HG02610 (cell line): ENCODE measurements around the gene FAM163A.
"Not testable (repeated sequence)": the region's sequence is repeated elsewhere in the genome, so short reads cannot be mapped to it uniquely, and the experiment has no call there.

Source experiments
- ATAC-seq: cut with Tn5 transposase; IDR thresholded peaks from one replicate; pipeline ENCODE4 v1.9.1; 2021; ENCODE audit warnings: mild to moderate bottlenecking, moderate library complexity; ENCODE audit not compliant: unreplicated experiment

Gene FAM163A

DNA sequence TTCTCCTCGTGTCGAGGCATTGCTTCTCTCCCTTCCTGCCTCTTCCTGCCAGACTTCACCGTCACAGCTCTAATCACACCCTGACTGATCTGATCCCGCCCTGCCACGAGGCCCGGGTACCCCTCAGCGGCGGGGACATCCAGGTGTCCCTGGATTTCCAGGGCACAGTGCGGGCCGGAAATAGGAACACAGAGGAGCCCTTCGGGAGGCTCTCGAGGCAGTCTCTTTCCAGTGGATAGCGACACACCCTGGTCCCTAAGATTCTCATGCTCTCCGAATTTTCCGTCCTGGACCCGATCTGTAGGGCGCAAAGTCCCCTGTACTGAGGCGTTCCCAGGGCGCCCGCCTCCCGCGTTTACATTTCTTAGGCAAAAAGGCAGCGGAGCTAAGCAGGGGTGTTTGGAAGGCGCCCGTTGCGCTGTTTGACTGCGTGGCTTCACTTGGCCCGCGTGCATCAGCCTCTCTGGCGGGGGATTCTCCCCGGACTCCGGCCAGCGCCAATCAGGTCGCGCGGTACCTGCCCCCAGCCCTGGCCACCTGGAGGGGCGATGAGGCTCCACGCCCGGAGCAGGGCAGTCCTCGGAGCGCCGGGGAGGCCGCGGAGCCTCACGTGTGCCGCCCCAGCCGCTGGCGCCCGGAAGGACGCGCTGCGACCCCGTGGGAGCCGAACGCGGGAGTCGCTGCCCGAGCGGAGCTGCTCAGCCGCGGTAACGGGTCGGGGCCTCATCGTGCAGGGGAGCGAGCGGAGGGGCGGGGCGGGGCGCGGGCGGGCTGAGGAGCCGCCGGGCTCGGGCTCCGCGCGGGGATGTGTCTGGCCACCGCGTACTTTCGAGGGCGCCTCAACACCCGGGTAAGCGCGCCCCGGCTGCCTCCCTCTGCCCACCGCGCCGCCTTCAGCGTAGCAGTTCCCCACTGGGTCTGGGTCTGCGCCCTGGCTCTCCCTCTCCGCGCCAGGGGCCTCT is at the start of gene FAM163A:
Gene FAM163A (plus strand): TSS at position 575 of the 962 bp plus-strand sequence. CDS start 69,807 bp downstream, outside the sequence.
- ATAC-seq: no peak

DNA sequence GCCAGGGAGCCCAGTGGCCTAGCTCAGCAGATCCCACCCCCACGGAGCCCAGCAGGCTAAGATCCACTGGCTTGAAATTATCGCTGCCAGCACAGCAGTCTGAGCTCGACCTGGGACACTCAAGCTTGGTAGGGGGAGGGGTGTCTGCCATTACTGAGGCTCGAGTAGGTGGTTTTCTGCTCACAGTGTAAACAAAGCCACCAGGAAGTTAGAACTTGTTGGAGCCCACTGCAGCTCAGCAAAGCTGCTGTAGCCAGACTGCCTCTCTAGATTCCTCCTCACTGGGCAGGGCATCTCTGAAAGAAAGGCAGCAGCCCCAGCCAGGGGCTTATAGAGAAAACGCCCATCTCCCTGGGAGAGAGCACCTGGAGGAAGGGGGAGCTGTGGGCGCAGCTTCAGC is 48.6 kb upstream of the FAM163A start:
- not testable (repeated sequence) for ATAC-seq

DNA sequence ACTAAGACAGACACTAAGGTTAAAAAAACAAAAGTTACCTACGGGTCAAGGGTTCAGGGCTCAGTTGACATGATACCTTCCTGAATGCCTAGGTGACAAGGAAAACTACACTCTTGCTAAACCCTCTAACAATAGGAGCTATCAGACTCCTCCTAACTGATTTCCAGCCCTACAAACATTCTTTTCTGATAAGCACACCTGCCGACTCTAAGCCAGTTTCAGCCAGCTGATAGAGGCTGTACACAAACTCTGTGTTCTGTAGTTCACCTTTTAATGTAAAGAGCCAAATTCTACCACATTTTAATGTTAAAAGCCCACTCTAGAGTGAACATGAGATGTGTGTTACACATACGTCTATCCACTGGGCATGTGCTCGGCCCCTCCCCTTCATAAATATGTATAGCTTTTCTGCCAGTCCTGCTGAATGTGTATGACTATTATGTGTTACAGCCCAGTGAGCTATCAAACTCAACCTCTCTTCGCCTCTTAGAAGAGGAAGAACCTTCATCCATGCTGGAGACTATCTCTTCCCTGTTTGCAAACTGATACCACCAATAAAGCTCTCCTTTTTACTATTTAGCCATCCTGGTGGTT is 40.0 kb upstream of the FAM163A start:
- ATAC-seq: no peak

- ATAC-seq: no peak
Measured at GRCh38 chr1:179706339-179706941, 36.7 kb upstream of the FAM163A start.

- ATAC-seq: no peak
Measured at GRCh38 chr1:179707406-179707805, 35.7 kb upstream of the FAM163A start.

DNA sequence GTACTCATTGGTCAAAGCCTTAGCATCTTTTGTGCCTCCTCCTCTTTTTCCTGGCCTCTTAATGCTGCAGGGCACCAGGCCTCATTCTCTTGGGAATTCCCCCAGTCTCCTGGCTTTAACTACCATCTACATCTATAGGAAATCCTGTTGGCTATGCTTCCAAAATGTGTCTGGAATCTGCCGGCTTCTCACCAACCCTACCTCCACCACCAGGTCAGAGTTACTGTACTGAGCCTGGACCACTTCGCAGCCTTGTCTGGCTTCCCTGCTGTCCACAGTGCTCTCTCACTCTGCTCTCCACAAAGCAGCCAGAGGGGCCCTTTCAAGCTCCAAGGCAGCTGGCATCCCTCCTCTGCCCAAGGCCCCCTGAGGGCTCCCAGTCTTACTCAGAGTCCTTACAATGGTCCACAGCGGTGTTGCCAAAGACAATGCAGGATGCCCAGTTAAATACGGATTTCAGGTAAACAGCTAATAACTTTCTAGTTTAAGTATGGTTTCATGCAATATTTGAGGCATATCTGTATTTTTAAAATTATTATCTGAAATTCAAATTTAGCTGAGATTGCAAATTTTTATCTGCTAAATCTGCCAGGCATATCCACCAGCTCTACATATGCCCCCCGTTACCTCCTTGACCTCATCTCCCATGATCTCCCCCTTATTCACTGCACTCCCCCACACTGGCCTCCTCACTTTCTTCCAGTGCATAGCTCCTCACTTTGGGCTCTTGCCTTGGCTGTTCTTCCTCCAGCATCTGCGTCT is 34.5 kb upstream of the FAM163A start:
- ATAC-seq: no peak

DNA sequence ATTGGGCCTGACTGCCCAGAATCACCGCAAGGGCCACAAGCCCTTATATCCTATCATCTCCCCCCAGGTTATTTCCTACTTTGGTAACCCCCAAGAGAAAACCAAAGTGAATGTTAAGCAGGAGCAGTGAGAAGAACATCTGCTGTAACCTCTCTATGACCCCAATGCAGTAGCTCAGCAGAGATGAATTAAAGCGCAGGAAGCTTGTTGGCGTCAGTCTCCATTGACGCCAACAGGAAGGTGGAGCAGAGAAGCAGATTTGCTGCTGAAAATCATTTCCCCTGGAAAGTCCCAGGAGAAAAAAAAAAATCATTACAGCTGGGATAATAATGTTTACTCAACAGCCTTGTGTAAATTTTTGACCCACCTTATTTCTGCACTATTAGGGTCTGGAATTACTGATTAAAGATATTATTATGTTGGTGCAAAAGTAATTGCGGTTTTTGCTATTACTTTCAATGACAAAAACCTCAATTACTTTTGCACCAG is 33.2 kb upstream of the FAM163A start:
- peak; percentile 88 for ATAC-seq

DNA sequence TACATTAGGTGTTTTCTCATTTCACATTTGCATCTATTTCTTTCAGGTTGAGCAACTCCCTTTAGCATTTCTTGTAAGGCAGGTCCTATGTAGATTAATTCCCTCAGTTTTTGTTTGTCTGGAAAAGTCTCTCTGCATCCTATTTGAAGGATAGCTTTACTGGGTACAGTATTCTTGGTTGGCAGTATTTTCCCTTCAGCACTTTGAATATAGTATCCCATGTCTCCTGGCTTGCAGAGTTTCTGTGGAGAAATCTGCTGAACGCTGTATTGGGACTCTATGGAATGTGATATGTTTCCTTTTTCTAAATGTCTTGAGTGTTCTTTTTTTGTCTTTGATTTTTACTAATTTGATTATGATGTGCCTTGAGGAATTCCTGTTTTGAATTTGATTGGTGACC is 28.9 kb upstream of the FAM163A start:
- no peak for ATAC-seq

- ATAC-seq: no peak
Measured at GRCh38 chr1:179714623-179715022, 28.5 kb upstream of the FAM163A start.

DNA sequence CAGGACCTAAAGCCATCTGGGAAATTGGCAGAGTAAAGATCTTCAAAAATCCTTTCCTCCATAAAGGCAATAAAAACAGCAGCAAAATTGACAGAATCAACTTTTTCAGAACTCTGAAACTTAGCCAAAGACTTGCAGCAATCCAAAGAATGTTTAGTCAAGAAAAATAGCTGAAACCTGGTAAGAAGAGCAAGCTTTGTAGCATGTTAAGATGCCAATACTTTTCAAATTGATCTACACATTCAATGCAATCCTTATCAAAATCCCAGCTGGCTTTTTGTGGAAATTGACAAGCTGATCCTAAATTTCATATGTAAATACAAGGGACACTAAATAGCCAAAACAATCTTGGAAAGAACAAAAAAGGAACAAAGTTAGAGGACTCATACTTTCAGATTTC is 23.8 kb upstream of the FAM163A start:
- no peak for ATAC-seq

GRCh38 chr1:179728271-179728670 is 14.8 kb upstream of the FAM163A start:
- no peak for ATAC-seq

- no peak for ATAC-seq
Measured at GRCh38 chr1:179729881-179730280, 13.2 kb upstream of the FAM163A start.

- ATAC-seq: no peak
Measured at GRCh38 chr1:179731643-179732042, 11.4 kb upstream of the FAM163A start.

DNA sequence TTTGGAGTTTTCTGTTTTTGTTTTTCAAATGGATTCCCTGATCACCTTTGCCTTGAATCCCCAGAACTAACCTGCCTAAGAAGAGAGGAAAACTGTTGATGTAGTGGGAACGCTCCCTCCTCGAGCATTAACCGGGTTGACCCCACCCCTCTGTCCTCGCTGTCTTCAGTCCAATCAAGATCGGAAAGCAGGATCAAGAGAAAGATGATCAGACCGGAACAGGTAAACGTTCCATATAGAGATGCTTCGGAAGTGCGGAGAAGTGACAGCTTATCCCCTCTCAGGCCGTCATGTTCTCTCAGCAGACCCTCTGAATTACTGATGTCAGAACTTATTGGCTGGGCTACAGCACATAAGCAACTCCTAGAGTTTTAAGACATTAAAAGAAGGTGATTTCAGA is 800 bp upstream of the FAM163A start:
- ATAC-seq: no peak

DNA sequence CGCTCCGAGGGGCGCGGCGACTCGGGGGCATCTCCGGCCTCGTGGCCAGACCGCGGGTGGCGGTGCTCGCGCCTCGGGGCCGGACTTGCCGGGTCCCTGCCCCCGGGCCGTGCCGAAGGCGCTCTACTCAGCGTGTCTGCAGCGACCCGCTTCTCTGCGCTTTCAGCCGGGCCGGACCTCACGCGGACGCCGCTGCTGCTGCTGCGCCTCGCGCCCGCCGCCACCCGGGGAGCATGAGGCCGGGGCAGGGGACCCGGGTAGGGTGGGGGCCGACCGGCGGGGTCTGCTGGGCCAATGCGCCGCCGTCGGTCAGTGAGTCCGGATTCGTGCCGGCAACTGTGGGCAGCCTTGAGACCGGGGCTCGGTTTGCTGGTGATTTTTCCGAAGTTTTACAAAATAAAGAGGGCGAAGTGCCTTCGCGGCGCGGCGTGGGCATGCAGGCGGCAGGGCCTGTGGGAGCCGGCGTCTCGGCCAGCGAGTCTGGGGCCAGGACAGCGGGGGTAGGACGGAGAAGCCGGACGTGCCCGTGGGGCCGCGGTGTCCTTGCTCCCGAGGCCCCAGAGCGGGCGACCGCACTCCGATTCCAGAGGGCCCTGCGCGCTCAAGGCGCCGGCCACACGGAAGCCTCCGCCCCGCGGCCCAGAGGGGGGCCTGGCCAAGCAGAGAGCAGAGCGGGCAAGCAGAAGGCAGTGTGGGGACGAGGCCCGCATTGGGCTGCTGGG is 749 bp downstream of the FAM163A start:
- ATAC-seq: no peak

- ATAC-seq: no peak
Measured at GRCh38 chr1:179744401-179745130, 1.5 kb downstream of the FAM163A start.

DNA sequence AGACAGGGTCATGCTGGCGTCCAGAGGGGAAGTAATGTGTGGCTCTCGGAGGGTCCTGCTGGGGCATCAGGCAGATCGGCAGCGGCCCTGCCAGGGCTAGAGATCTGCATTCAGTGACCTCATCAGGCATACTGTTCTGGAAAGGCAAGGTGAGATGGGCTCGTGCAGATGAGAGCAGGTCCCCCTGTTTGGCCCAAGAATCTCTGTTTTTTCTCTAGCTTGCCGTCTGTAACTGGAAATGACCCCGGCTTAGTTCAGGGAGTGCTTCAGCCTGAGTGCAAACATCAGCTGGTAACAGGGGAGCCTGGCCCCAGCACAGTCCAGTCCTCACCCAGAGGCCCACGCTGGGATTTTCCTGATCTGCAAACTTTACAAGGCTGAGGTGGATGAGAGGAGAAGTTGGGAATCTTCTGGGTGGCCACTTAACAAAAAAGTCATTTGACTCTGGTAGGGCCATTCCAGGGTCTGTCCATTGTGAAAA is 2.1 kb downstream of the FAM163A start:
- no peak for ATAC-seq

- ATAC-seq: no peak
Measured at GRCh38 chr1:179745743-179746142, 2.7 kb downstream of the FAM163A start.

DNA sequence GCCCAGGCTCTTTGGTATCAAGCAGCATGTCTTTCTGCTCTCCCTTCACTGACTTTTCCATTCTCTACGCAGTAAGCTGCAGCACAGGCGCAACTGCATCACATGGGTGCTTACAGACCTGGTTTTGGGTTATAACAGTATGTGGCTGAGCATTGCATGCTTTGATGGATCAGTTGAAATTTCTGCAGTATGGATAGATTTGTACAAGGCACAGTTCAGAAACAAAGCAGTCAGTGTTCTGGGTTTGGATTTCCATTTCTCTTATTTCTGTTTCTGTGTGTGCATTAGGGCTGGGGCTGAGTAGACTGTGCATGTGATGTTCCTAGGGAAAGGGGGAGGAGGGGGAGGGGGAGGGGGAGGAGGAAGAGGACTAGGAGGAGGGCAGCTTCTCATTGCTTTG is 4.5 kb downstream of the FAM163A start:
- ATAC-seq: no peak
